GM19025 (cell line): ENCODE measurements around the gene ACTL6A.

Experiments
- ATAC-seq: cut with Tn5 transposase; IDR thresholded peaks from one replicate; pipeline ENCODE4 v1.9.1; 2021; ENCODE audit warnings: mild to moderate bottlenecking, low read depth, moderate library complexity; ENCODE audit not compliant: unreplicated experiment

Gene ACTL6A

DNA sequence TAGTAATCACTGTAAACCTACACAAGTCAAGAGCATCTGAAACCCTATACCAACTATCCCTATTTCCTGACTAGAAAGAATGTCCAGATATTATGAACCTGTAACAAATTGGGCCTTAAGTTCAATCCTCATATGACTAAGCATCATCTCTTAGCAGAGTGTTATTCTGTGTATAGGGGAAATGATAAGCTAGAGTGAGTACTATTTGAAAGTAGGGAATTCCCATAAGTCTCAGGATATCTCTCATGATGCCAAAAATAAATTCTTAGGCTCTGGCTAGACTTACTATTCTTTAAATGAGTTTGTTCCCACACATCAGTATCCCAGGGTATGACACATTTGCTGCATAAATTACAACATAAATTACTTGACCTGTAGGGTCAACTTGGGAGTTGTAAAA lies 26.4 kb downstream of the ACTL6A start:
- no peak for ATAC-seq

DNA sequence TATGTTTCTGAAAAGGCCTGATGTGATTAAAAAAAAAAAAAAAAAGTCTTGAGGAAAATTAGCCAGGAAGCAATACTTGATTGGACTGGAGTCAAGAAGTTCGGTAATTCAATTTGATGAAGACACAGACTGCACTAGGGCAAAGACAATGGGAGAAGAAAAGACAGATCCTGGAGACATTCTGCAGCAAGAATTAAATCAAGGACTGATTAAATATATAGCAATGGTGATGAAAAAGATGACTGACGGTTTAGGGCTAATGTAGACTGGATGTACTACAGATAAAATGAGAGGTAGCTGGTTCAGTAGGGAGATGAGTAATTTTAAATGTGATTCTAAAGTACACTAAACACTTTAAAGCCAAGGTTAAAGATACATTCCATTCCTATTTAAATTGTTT lies 27.9 kb downstream of the ACTL6A start:
- no peak for ATAC-seq

GRCh38 chr3:179591313-179591712 lies 28.6 kb downstream of the ACTL6A start:
- no peak for ATAC-seq

- no peak for ATAC-seq
These were observed 36.8 kb downstream of the ACTL6A start for GRCh38 chr3:179599531-179599930.

GRCh38 chr3:179603321-179603720 lies 40.6 kb downstream of the ACTL6A start:
- ATAC-seq: no peak

DNA sequence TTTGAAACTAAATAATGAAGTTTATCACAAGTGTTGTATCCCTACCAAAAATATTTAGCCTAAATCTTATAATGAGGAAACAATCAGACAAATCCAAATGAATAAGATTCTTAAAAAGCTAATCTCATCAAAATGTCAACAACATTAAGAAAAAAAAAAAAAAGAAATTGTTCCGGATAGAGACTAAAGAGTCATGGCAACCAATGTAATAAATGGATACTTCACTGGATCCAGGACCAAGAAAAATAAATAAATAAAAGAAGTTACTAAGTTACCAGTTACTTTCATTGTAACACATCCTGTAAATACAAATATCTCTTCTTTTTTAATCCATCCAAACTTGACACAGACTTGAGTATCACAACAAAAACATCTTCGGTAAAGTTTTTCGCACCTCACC lies 41.1 kb downstream of the ACTL6A start:
- ATAC-seq: no peak

- peak; percentile 97 for ATAC-seq
These were observed 41.8 kb downstream of the ACTL6A start, which contains the start of the genes MRPL47 and NDUFB5 for GRCh38 chr3:179604321-179605078. TSS of gene MRPL47 (minus strand) at chr3:179604638. CDS start at chr3:179604624, 14 bp downstream. TSS of gene NDUFB5 (plus strand) at chr3:179604794. CDS start at chr3:179604816, 22 bp downstream.

- no peak for ATAC-seq
These were observed 43.9 kb downstream of the ACTL6A start for GRCh38 chr3:179606534-179607085.

GRCh38 chr3:179608931-179609720 lies 46.4 kb downstream of the ACTL6A start:
- peak; percentile 37 for ATAC-seq

DNA sequence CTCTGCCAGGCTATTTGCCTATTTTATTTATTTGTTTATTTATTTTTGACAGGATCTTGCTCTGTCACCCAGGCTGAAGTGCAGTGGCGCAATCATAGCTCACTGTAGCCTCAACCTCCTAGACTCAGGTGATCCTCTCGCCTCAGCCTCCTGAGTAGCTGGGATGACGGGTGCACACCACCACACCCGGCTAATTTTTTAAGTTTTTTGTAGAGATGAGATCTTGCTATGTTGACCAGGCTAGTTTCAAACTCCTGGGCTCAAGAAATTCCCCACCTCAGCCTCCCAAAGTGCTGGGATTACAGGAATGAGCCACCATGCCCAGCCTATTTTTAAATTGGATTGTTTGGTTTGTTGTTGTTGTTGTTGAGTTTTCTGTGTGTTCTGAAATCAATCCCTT lies 47.3 kb downstream of the ACTL6A start:
- ATAC-seq: no peak

GRCh38 chr3:179613807-179614206 lies 51.1 kb downstream of the ACTL6A start:
- ATAC-seq: no peak

DNA sequence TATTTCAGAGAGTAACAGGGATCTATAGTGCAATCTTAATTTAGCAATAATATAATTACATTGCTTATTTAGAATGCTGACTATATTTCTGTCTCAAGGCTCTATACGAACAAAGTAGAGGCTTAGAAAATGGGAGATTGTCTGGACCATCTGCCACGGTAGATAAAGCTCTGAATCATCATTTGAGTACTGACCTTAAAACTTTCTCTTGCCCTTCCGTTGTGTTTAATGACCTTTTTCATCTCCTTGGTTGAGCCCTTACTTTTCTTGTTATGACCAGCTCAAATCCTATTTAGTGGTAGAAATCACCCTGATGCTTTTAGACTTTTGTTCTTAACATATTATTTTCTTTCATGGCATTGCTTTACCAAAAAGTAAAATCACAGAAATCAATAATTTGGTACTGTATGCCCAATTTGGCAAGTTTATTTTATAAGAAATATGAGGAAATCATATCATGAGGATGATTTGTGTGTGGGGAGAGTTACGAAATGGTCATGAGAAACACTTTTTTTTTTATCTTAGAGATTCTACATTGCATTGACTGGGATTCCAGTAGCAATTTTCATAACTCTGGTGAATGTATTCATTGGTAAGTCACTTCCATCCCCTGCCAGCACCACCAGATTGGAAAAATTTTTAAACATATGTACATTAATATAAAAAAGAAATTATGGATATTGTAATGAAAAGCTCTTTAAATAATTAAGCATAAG lies 52.9 kb downstream of the ACTL6A start:
- ATAC-seq: no peak

- no peak for ATAC-seq
These were observed 59.3 kb downstream of the ACTL6A start for GRCh38 chr3:179622023-179622422.

GRCh38 chr3:179624451-179624850 lies 61.7 kb downstream of the ACTL6A start:
- ATAC-seq: no peak

DNA sequence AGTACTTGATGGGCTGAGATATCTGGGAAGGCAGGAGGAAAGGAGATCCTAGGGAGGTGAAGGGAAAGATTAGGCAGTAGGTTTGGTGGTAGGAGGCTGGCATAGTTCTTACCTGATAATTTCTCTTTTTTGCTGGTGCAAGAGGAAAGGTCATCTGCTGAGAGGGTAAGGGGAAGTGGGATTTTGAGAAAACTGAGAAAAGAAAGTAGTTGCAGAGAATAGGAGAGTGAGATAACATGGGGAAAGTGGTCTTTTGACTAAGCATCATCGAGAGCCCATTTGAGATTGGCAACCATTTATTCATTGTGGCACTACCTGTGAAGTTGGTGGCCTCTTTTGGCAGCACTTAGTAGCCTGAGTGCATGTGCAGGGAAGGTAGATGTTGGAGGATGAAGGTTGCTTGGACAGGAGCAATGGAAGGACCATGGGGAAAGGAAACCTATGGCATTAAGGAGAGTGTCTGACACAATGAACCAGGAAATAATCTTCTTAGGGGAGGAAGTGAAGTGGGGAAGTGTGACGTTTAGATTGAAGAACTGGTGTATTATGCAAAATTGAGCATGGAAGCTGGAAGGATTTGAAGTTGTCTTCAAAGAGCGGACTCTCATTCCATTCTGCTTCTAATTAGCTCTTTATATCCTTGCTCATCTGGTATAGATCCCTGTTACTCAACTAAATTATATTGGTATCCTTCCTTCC lies 68.2 kb downstream of the ACTL6A start:
- ATAC-seq: no peak
